ENCODE results near the gene RPL15.

RPL15 gene

DNA sequence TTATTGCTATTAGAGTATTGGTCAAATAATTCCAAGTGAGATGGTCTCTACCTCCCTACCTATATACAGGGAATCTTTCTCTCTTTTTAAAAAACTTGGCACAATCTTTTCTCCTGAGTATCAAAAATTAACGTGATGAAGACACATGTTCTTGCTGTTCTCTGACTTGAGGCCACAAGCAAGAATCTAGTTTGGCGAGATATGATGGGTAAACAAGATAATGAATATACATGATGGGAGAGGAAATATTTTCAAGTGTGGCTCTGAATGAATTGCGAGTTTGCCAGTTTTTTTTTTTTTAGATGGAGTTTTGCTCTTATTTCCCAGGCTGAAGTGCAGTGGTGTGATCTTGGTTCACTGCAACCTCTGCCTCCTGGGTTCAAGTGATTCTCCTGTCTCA lies 39.8 kb downstream of the RPL15 start:
- H3K36me3 ChIP-seq (ENCODE audit: control insufficient read depth, insufficient read depth, low read length): no peaks in the 10 kb centered on the region
- no peaks in the 10 kb centered on the region for H3K9me3 ChIP-seq (ENCODE audit: control insufficient read depth, low read length)

DNA sequence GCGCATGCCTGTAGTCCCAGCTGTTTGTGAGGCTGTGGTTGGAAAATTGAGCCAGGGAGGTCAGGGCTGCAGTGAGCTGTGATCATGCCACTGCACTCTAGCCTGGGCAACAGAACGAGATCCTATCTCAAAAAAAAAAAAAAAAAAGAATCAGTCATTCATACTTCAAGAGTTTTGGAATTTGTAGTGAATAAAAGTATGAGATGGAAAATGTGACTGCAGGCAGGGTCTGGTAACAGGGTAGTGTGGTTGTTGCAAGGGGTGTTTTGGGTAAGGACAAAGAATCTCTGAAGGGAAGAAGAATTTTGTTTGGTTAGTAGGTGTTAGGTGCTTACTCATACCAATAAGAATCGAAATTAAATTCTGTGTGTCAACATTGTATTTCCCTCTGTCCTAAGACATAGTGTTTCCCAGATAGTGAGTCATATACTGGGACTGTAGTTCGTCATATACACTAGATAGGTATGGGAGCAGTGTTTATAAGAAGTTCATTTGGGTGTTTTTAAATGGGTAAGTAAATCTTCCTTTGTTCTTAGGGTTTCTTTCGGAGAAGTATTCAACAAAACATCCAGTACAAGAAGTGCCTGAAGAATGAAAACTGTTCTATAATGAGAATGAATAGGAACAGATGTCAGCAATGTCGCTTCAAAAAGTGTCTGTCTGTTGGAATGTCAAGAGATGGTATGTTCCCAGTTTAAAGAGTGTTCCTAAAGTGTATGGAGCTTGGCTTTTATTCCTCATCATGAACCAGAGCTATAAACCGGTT lies 42.4 kb downstream of the RPL15 start:
- no peaks in the 10 kb centered on the region for H3K27me3 ChIP-seq (ENCODE audit: control insufficient read depth, insufficient read depth, low read length)
- H3K79me2 ChIP-seq: peaks cover 16% of the 10 kb centered on the region
- H2AFZ ChIP-seq: no peak overlapping the region
- no peaks in the 10 kb centered on the region for H3K9me3 ChIP-seq (ENCODE audit: control insufficient read depth, low read length)
- H3K27ac ChIP-seq: no peak overlapping the region
- H3K9ac ChIP-seq: no peak overlapping the region
- H3K4me3 ChIP-seq (ENCODE audit: low read depth, low read length): no peak overlapping the region
- H3K4me1 ChIP-seq: no peaks in the 10 kb centered on the region
- TF ChIP-seq, protein P1, sequence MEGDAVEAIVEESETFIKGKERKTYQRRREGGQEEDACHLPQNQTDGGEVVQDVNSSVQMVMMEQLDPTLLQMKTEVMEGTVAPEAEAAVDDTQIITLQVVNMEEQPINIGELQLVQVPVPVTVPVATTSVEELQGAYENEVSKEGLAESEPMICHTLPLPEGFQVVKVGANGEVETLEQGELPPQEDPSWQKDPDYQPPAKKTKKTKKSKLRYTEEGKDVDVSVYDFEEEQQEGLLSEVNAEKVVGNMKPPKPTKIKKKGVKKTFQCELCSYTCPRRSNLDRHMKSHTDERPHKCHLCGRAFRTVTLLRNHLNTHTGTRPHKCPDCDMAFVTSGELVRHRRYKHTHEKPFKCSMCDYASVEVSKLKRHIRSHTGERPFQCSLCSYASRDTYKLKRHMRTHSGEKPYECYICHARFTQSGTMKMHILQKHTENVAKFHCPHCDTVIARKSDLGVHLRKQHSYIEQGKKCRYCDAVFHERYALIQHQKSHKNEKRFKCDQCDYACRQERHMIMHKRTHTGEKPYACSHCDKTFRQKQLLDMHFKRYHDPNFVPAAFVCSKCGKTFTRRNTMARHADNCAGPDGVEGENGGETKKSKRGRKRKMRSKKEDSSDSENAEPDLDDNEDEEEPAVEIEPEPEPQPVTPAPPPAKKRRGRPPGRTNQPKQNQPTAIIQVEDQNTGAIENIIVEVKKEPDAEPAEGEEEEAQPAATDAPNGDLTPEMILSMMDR (IDR thresholded peaks at IDR 0.05): no peak
- no peaks in the 10 kb centered on the region for H3K36me3 ChIP-seq (ENCODE audit: control insufficient read depth, insufficient read depth, low read length)
- H3K4me2 ChIP-seq (ENCODE audit: low read length): no peak overlapping the region

More for the DNA sequence above, 39.8 kb downstream of the RPL15 start:
- TF ChIP-seq, protein P1 (IDR thresholded peaks at IDR 0.05): no peak
- Histone ChIP-seq H3K4me1 (no peaks in the 10 kb centered on the region), H3K79me2 (peaks cover 35% of the 10 kb centered on the region), H3K4me3 (ENCODE audit: low read depth, low read length) (no peak overlapping the region), H3K27ac (no peak overlapping the region), H2AFZ (no peak overlapping the region), H3K9ac (no peak overlapping the region), H3K27me3 (ENCODE audit: control insufficient read depth, insufficient read depth, low read length) (no peaks in the 10 kb centered on the region), H3K4me2 (ENCODE audit: low read length) (no peak overlapping the region)

DNA sequence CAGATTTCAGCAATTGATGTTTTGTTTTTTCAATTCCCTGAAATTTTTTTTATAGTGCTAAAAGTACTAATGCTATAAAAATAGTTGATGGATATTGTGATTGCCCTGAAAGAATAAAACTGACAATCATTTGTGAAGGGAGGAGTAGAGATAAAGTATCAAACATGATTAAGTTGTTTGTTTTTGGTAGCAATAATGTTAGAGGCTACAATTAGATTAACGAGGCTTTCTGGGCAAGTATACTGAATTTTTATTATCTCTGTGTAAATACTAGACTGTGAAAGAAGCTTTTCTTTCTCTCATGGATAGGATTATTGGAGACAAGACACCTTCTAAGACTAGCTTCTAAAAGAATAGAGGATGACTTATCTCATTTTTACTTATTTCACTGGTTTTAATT lies 43.7 kb downstream of the RPL15 start:
- H3K27ac ChIP-seq: no peak overlapping the region
- no peak overlapping the region for H3K4me2 ChIP-seq (ENCODE audit: low read length)
- peaks cover 9% of the 10 kb centered on the region for H3K79me2 ChIP-seq
- TF ChIP-seq, protein P1 (IDR thresholded peaks at IDR 0.05): no peak
- no peaks in the 10 kb centered on the region for H3K4me1 ChIP-seq
- H3K36me3 ChIP-seq (ENCODE audit: control insufficient read depth, insufficient read depth, low read length): no peaks in the 10 kb centered on the region
- no peak overlapping the region for H2AFZ ChIP-seq
- no peaks in the 10 kb centered on the region for H3K27me3 ChIP-seq (ENCODE audit: control insufficient read depth, insufficient read depth, low read length)
- H3K9me3 ChIP-seq (ENCODE audit: control insufficient read depth, low read length): no peaks in the 10 kb centered on the region
- H3K9ac ChIP-seq: no peak overlapping the region
- no peak overlapping the region for H3K4me3 ChIP-seq (ENCODE audit: low read depth, low read length)

DNA sequence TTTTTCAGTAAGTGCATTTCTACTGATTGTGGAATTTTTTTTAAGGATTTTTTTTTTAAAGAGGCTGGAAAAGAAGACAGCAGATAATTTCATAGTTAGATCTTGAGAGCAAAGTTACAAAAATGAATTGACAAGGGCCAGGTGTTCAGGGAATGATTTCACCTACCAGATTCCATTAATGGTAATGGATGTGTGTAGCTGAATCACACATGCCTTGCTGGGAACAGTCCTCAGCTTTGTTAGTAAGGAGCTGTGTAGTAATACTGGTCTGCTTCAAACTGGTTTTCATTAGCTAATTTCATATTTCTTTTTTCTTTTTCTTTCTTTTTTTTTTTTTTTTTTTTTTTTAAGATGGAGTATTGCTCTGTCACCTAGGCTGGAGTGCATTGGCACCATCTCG lies 44.1 kb downstream of the RPL15 start:
- peaks cover 10% of the 10 kb centered on the region for H3K79me2 ChIP-seq
- H3K27ac ChIP-seq: no peak overlapping the region
- TF ChIP-seq, protein P1 (IDR thresholded peaks at IDR 0.05): no peak
- H3K27me3 ChIP-seq (ENCODE audit: control insufficient read depth, insufficient read depth, low read length): no peaks in the 10 kb centered on the region
- no peaks in the 10 kb centered on the region for H3K36me3 ChIP-seq (ENCODE audit: control insufficient read depth, insufficient read depth, low read length)
- H3K9ac ChIP-seq: no peak overlapping the region
- no peaks in the 10 kb centered on the region for H3K4me1 ChIP-seq
- no peak overlapping the region for H2AFZ ChIP-seq
- no peak overlapping the region for H3K4me3 ChIP-seq (ENCODE audit: low read depth, low read length)
- H3K9me3 ChIP-seq (ENCODE audit: control insufficient read depth, low read length): no peaks in the 10 kb centered on the region
- no peak overlapping the region for H3K4me2 ChIP-seq (ENCODE audit: low read length)

DNA sequence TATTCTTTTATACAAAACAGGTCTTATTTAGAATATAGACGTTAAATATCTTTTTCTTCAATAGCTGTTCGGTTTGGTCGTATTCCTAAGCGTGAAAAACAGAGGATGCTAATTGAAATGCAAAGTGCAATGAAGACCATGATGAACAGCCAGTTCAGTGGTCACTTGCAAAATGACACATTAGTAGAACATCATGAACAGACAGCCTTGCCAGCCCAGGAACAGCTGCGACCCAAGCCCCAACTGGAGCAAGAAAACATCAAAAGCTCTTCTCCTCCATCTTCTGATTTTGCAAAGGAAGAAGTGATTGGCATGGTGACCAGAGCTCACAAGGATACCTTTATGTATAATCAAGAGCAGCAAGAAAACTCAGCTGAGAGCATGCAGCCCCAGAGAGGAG lies 45.0 kb downstream of the RPL15 start:
- H3K79me2 ChIP-seq: peaks cover 18% of the 10 kb centered on the region
- H3K4me1 ChIP-seq: no peaks in the 10 kb centered on the region
- no peaks in the 10 kb centered on the region for H3K9me3 ChIP-seq (ENCODE audit: control insufficient read depth, low read length)
- no peak overlapping the region for H3K9ac ChIP-seq
- no peak overlapping the region for H2AFZ ChIP-seq
- no peak overlapping the region for H3K27ac ChIP-seq
- TF ChIP-seq, protein P1 (IDR thresholded peaks at IDR 0.05): no peak
- H3K36me3 ChIP-seq (ENCODE audit: control insufficient read depth, insufficient read depth, low read length): no peaks in the 10 kb centered on the region
- no peak overlapping the region for H3K4me2 ChIP-seq (ENCODE audit: low read length)
- H3K4me3 ChIP-seq (ENCODE audit: low read depth, low read length): no peak overlapping the region
- H3K27me3 ChIP-seq (ENCODE audit: control insufficient read depth, insufficient read depth, low read length): no peaks in the 10 kb centered on the region
